Effector memory CD4-positive, alpha-beta T cell (primary cell): ENCODE data around the gene TTLL9.
A peak's percentile ranks its signal among the peaks of the same experiment; 100 is the strongest.
"Not testable (repeated sequence)": the region's sequence is repeated elsewhere in the genome, so short reads cannot be mapped to it uniquely, and the experiment has no call there.

Source experiments
- DNase-seq, 3 donors: peaks; one replicate each; pipeline ENCODE4 v3.0.0-alpha.2; 2020
- H3K27ac ChIP-seq: 2 replicates; pipeline ENCODE4 v1.7.0; 2013; ENCODE audit warnings: mild to moderate bottlenecking, low read length, moderate library complexity; ENCODE audit not compliant: insufficient read depth, poor library complexity, severe bottlenecking
- H3K27me3 ChIP-seq: replicated peaks from 2 replicates; pipeline ENCODE4 v1.7.0; 2013; ENCODE audit warnings: mild to moderate bottlenecking, low read length; ENCODE audit not compliant: insufficient read depth, control insufficient read depth, poor library complexity, severe bottlenecking
- H3K36me3 ChIP-seq: 2 replicates; pipeline ENCODE4 v1.7.0; 2013; ENCODE audit warnings: mild to moderate bottlenecking, low read length, moderate library complexity; ENCODE audit not compliant: control insufficient read depth, insufficient read depth
- H3K4me1 ChIP-seq: 2 replicates; pipeline ENCODE4 v1.7.0; 2013; ENCODE audit warnings: low read length, mild to moderate bottlenecking; ENCODE audit not compliant: control insufficient read depth, insufficient read depth, poor library complexity, severe bottlenecking
- H3K4me3 ChIP-seq: 2 replicates; pipeline ENCODE4 v1.7.0; 2013; ENCODE audit warnings: low read length, low read depth, mild to moderate bottlenecking; ENCODE audit not compliant: insufficient read depth, poor library complexity, severe bottlenecking
- H3K9me3 ChIP-seq: 2 replicates; pipeline ENCODE4 v1.7.0; 2013; ENCODE audit warnings: mild to moderate bottlenecking, low read length, moderate library complexity; ENCODE audit not compliant: control insufficient read depth

TTLL9 gene

DNA sequence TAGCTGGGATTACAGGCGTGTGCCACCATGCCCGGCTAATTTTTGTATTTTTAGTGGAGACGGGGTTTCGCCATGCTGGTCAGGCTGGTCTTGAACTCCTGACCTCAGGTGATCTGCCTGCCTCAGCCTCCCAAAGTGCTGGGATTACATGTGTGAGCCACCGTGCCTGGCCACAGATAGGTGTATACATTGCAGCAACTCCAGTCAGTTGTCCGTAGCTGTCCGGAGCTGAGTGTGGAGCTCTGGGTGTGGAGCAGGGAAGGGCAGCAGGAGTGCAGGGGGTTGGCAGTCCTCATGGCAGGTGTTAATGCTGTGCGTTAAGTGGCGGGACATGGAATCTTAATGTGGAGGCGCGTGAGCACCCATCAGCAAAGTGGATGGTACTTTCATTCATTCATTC lies 42.4 kb upstream of the TTLL9 start:
- not testable (repeated sequence) for DNase-seq, H3K36me3 ChIP-seq, H3K4me3 ChIP-seq, H3K27ac ChIP-seq, H3K27me3 ChIP-seq, H3K9me3 ChIP-seq, H3K4me1 ChIP-seq

DNA sequence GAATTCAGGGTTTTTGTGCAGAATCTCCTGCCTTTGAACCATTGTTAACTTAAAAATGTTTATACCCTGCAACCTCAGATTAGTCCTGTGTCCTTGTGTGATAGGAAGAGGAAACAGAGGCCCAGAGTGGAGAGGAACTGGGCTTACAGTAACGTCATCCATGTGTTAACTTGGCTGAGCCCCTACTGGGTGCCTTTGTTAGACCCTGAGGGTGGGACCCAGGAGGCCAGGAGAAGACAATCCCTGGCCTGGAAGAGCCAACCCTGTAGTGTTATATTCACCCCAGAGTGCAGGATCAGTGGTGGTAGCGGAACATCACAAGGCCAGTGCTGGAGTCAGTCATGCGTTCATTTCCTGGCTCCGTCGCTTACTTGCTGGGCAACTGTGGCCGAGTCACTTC lies 40.7 kb upstream of the TTLL9 start:
- H3K4me3 ChIP-seq, result no peak overlapping the region
- H3K27me3 ChIP-seq, result no peaks in the 10 kb centered on the region
- no peaks in the 10 kb centered on the region for H3K4me1 ChIP-seq
- H3K9me3 ChIP-seq, result no peaks in the 10 kb centered on the region
- no peaks in the 10 kb centered on the region for H3K36me3 ChIP-seq
- no peak overlapping the region for H3K27ac ChIP-seq
- no peak for DNase-seq

DNA sequence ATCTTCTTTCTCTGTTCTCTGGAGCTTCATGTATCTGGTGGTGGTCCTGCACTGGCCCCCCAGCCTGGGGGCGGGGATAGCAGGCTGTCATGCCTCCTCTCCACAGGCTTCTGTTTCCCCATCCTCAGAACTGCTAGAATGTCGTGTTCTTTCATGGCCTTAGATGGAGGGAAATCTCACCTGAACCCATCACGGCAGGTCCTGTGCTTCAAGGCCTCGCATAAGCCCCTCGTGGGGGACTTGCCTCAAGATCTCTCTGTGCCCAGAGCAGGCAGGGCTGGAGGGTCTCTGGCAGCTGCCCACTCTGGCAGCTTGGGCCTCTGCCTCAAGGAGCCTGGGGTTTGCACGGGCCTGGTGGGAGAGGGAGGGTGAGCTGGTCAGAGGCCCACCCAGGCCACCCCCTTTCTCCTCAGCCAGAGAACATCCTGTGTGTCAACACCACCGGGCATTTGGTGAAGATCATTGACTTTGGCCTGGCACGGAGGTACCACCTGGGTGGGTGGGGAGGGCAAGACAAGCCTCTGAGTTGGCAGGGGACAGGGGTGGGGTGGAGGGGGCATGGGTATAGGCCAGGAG lies 39.9 kb upstream of the TTLL9 start:
- H3K27ac ChIP-seq, result no peak overlapping the region
- H3K4me1 ChIP-seq, result no peaks in the 10 kb centered on the region
- no peaks in the 10 kb centered on the region for H3K9me3 ChIP-seq
- no peaks in the 10 kb centered on the region for H3K36me3 ChIP-seq
- no peak overlapping the region for H3K4me3 ChIP-seq
- no peaks in the 10 kb centered on the region for H3K27me3 ChIP-seq
- DNase-seq, result no peak

DNA sequence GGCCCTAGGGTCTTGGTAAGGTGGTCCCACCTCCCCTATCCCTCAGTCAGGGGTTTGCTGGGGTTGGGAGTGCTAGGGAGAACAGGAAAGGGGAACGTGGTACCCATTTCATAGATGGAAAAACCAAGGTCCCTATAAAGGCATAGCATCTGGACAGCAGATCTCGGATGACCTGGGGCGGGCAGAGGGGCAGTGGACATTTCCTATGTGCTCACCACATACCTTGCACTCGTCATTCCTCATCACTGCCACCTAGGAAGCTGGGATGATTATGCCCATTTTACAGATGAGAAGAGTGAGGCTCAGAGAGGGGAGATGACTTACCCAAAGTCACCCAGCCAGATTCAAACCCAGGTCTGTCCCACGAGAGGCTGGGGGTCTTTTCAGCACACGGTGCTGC lies 39.2 kb upstream of the TTLL9 start:
- H3K4me1 ChIP-seq, result no peaks in the 10 kb centered on the region
- no peaks in the 10 kb centered on the region for H3K36me3 ChIP-seq
- no peak overlapping the region for H3K27ac ChIP-seq
- no peaks in the 10 kb centered on the region for H3K9me3 ChIP-seq
- no peak overlapping the region for H3K4me3 ChIP-seq
- no peak for DNase-seq
- no peaks in the 10 kb centered on the region for H3K27me3 ChIP-seq

DNA sequence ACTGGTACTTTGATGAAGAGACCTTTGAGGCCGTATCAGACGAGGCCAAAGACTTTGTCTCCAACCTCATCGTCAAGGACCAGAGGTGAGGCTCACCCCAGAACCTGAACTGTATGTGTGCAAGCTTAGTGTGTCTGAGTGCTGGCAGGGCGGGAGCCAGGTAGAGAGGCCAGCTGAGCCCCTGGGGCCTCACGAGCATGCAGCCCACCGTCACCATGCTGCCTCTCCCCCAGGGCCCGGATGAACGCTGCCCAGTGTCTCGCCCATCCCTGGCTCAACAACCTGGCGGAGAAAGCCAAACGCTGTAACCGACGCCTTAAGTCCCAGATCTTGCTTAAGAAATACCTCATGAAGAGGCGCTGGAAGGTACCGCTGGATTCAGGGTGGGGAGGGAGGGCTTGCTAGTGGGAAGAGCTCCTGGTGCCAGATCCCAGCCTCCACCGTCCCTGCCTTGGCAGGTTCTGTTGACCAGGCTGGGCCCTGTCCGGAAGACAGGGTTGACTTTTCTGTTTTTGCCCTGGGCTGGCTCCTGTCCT lies 38.6 kb upstream of the TTLL9 start:
- no peaks in the 10 kb centered on the region for H3K27me3 ChIP-seq
- DNase-seq, result no peak

DNA sequence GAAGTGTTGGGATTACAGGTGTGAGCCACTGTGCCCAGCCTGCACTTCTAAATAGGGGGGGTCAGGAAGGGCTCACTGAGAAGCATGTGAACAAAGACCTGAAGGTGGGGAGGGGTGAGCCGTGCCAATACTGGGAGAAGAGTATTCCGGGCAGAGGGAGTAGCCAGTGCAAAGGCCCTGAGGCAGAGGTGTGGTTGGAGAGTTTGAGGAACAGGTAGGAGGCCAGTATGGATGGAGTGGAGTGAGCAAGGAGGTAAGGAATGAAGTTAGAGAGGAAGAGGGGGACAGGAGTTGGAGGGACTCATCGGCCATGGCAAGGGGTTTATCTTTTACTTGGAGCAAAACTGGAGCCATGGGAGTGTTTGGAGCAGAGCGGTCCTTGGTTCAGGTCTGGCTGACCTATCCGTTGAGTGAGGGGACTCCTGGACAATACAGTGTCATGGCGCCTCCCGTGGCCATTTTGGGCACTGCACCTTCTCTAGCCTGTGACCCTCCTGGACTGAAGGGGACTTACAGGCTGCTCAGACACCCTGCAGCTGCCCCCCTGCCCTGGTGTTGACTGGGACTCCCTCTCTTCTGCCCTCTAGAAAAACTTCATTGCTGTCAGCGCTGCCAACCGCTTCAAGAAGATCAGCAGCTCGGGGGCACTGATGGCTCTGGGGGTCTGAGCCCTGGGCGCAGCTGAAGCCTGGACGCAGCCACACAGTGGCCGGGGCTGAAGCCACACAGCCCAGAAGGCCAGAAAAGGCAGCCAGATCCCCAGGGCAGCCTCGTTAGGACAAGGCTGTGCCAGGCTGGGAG lies 37.1 kb upstream of the TTLL9 start:
- no peaks in the 10 kb centered on the region for H3K4me1 ChIP-seq

More for the DNA sequence above, 38.6 kb upstream of the TTLL9 start:
- Histone ChIP-seq H3K36me3 (no peaks in the 10 kb centered on the region), H3K9me3 (no peaks in the 10 kb centered on the region), H3K4me3 (no peak overlapping the region), H3K4me1 (no peaks in the 10 kb centered on the region), H3K27ac (no peak overlapping the region)

DNA sequence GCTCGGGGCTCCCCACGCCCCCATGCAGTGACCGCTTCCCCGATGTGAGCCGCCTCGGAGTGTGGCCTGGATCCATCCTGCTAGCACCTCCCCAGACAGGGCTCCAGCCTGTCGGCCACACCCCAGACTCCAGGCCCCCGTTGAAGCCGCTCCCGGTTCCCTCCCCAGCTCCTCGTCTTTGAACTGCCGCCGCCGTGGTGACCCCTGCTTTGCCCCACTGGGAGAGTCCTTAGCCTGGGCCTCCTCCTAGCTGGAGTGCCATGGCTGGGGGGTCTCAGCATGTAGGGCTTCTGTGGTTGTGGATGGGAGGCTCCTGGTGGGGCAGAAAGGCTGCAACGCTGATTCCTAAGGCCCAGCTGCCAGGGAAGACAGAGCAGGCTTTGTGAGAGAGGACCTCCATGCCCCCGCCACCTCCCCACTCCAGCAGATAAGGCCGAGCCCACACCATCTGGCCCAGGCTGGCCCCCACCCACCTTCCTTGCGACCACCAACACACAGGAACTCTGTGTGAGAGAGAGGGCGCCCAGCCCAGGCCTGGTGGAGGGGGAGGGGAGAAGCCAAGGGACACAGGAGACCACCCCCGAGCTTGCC lies 36.4 kb upstream of the TTLL9 start:
- Histone ChIP-seq H3K27me3 (no peaks in the 10 kb centered on the region), H3K36me3 (no peaks in the 10 kb centered on the region), H3K9me3 (no peaks in the 10 kb centered on the region), H3K4me1 (no peaks in the 10 kb centered on the region), H3K27ac (no peak overlapping the region), H3K4me3 (no peak overlapping the region)
- no peak for DNase-seq

More for the DNA sequence above, 37.1 kb upstream of the TTLL9 start:
- Histone ChIP-seq H3K4me3 (no peak overlapping the region), H3K9me3 (no peaks in the 10 kb centered on the region), H3K27ac (no peak overlapping the region), H3K36me3 (no peaks in the 10 kb centered on the region), H3K27me3 (no peaks in the 10 kb centered on the region)
- peak; percentile 17 to 40 (median 22) for DNase-seq

DNA sequence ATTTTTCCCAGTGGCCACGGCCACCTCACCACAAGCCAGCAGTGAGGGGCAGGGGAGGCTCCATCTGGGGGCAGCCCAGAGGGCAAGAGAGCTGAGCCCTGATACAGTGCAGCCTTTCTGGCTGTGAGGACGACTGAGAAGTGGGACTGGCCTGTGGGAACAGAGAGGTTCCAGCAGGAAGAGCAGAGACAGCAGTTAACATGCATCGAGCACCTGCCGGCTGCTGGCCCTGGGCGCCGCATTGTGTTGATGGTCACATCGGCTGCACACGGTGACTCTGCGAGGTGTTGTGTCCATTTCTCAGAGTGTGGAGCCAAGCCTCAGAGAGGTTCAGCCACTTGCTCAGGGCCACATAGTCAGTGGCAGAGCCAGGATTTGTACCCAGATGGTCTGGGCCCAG lies 34.9 kb upstream of the TTLL9 start:
- H3K27ac ChIP-seq, result no peak overlapping the region
- no peaks in the 10 kb centered on the region for H3K27me3 ChIP-seq
- no peaks in the 10 kb centered on the region for H3K36me3 ChIP-seq
- no peak for DNase-seq
- no peaks in the 10 kb centered on the region for H3K9me3 ChIP-seq
- no peaks in the 10 kb centered on the region for H3K4me1 ChIP-seq
- no peak overlapping the region for H3K4me3 ChIP-seq

DNA sequence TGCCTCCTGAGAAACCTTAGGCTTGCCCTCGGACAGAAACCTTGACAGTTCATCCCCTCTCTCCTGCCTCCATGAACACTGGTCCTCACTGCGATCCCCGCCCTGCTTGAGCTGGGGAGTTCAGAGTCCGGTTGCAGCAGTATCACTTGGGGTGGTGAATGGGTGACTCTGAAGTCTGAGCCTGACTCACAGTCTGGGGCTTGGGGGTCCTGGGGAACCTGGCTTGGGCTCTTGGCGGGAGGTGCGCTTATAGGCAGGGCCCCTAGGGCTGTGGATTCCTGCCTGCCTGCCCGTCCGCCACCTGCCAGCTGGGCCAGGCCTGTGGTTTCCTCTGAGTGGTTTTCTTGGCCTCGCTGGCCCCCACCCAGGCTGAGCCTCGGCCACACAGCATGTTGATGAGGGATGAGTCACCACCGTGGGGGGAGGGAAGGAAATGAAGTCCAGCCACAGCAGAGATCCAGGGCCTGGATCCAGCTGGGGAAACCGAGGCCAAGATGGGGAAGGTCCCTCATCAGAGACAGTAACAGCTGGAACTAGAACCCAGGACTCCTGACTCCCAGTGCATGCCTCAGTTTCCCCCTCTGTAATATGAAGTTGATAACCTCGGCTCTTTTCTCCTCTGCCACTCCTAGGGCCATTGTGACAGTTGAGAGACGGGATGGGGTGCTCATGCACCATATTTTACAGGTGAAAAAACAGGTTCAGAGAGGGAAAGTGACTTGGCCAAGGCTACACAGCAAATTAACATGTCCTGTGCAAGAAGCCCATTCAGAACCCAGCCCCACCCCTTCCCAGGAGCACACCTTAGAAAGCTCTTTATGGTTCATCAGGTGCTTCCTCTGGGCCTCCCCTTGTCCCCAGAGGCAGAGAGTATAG lies 34.2 kb upstream of the TTLL9 start:
- H3K27me3 ChIP-seq, result no peaks in the 10 kb centered on the region
- H3K4me1 ChIP-seq, result no peaks in the 10 kb centered on the region
- no peak overlapping the region for H3K27ac ChIP-seq
- no peaks in the 10 kb centered on the region for H3K9me3 ChIP-seq
- H3K4me3 ChIP-seq, result no peak overlapping the region
- no peak for DNase-seq
- H3K36me3 ChIP-seq, result no peaks in the 10 kb centered on the region
